CD4-positive, alpha-beta T cell (primary cell): ENCODE results near the gene FUT7. TPM values are rescaled to one million over a fixed set of nuclear protein-coding genes. Genes with fewer than 3 reads are reported as not detected.

Source experiments
- ATAC-seq: fragments of 200-7000 bp; cut with Tn5 transposase; one replicate; pipeline ENCODE4 v1.10.0; 2022; ENCODE audit warnings: mild to moderate bottlenecking; ENCODE audit not compliant: poor library complexity
- CTCF ChIA-PET: fragments of 350-600 bp; sonication (Branson Sonifier 250); formaldehyde crosslinking; loops from one replicate; lab custom pipeline; 2021; ENCODE audit warnings: antibody characterized with exemption, inconsistent platforms; lab: Charles Lee
- POLR2A ChIA-PET: fragments of 350-600 bp; sonication (Branson Sonifier 250); formaldehyde crosslinking; loops from one replicate; lab custom pipeline; 2021; ENCODE audit warnings: antibody characterized with exemption, inconsistent platforms; lab: Charles Lee
- DNase-seq, 14 experiments: peaks; one replicate each; pipeline ENCODE4 v3.0.0-alpha.2; 2013 to 2020; ENCODE audit warnings: mixed read lengths in 2 of 14
- H3K27ac ChIP-seq, 2 donors: one replicate each; pipeline versions ENCODE4 v1.5.1 to v1.7.0; 2013; ENCODE audit warnings: low read length in 2 of 2, low read depth in 1 of 2, mild to moderate bottlenecking in 1 of 2
- H3K27me3 ChIP-seq, 2 experiments: 1 replicate in 1 of 2; 2 replicates in 1 of 2; pipeline versions ENCODE4 v1.6.1 to v1.7.0; 2013; ENCODE audit warnings: low read length in 2 of 2, control low read depth in 1 of 2, mild to moderate bottlenecking in 1 of 2, moderate library complexity in 1 of 2; ENCODE audit not compliant: insufficient read depth in 2 of 2, control insufficient read depth in 1 of 2
- H3K36me3 ChIP-seq: one replicate; pipeline ENCODE4 v1.6.1; 2013; ENCODE audit warnings: low read length, control low read depth; ENCODE audit not compliant: insufficient read depth
- H3K4me1 ChIP-seq: one replicate; pipeline ENCODE4 v1.6.1; 2013; ENCODE audit warnings: low read length, control low read depth; ENCODE audit not compliant: insufficient read depth
- H3K4me3 ChIP-seq: one replicate; pipeline ENCODE4 v1.5.1; 2013; ENCODE audit warnings: mild to moderate bottlenecking, low read length, moderate library complexity
- H3K9me3 ChIP-seq, 2 experiments: 1 replicate in 1 of 2; 2 replicates in 1 of 2; pipeline versions ENCODE4 v1.6.1 to v1.7.0; 2013; ENCODE audit warnings: low read length in 2 of 2, mild to moderate bottlenecking in 2 of 2, control low read depth in 1 of 2, moderate library complexity in 1 of 2; ENCODE audit not compliant: control insufficient read depth in 1 of 2, insufficient read depth in 1 of 2
- H3K27ac Mint-ChIP-seq: one replicate; pipeline ENCODE4 v1.8.0; 2020; ENCODE audit warnings: mixed read lengths
- H3K27me3 Mint-ChIP-seq: one replicate; pipeline ENCODE4 v1.8.0; 2021; ENCODE audit warnings: mixed read lengths
- H3K36me3 Mint-ChIP-seq: one replicate; pipeline ENCODE4 v1.8.0; 2021; ENCODE audit warnings: low read depth, mixed read lengths
- H3K4me1 Mint-ChIP-seq: one replicate; pipeline ENCODE4 v1.8.0; 2021; ENCODE audit warnings: low read depth, mixed read lengths
- H3K4me3 Mint-ChIP-seq: one replicate; pipeline ENCODE4 v1.8.0; 2020; ENCODE audit warnings: mild to moderate bottlenecking, mixed read lengths
- H3K9me3 Mint-ChIP-seq: one replicate; pipeline ENCODE4 v1.8.0; 2020; ENCODE audit warnings: mixed read lengths
- CTCF ChIP-seq: fragments of 200-600 bp; IDR thresholded peaks from one replicate; pipeline ENCODE4 v1.8.0; 2022; ENCODE audit warnings: antibody characterized with exemption, mild to moderate bottlenecking
- intact Hi-C, 2 experiments: fragments of 100-400 bp; cut with DNase I in 1 of 2; cut with micrococcal nuclease in 1 of 2; formaldehyde crosslinking; loops; one replicate each; pipeline versions ENCODE4 v1.15.1 to v1.9.0; 2023 to 2025; cut with DNase I, micrococcal nuclease
- total RNA-seq, 174 experiments: library from RNA in 2 of 174; stranded (reverse) in 2 of 174; gene quantifications; one replicate each; pipeline ENCODE4 v1.2.3 and lab custom pipeline; 2021 to 2026

The FUT7 gene
- total RNA-seq, 2 experiments from 2014 or later: 1.7 to 1.8 TPM

GRCh38 chr9:137020771-137021567 is 10.9 kb downstream of the FUT7 start:
- Mint-ChIP-seq H3K9me3 (no peaks in the 10 kb centered on the region), H3K4me3 (no peak overlapping the region), H3K36me3 (peaks cover 5% of the 10 kb centered on the region), H3K4me1 (peaks cover 5% of the 10 kb centered on the region), H3K27me3 (no peaks in the 10 kb centered on the region), H3K27ac (no peak overlapping the region)
- no peaks in the 10 kb centered on the region for H3K27me3 ChIP-seq
- no peak overlapping the region for H3K4me3 ChIP-seq
- ChIA-PET POLR2A (no interaction called here), CTCF (interaction anchor here (1.1 kb wide), 1 partner anchor 14 kb away, joined by 5 read pairs; no protein-coding TSS in a partner anchor)
- no peaks in the 10 kb centered on the region for H3K9me3 ChIP-seq
- intact Hi-C loops: no loop called here
- no peak for DNase-seq
- H3K27ac ChIP-seq: no peak overlapping the region
- no peak for TF ChIP-seq CTCF
- H3K36me3 ChIP-seq: peaks cover 23% of the 10 kb centered on the region
- ATAC-seq: no peak
- H3K4me1 ChIP-seq: peaks cover 24% of the 10 kb centered on the region

GRCh38 chr9:137019891-137020683 is 11.8 kb downstream of the FUT7 start:
- peaks cover 29% of the 10 kb centered on the region for H3K36me3 ChIP-seq
- DNase-seq (no peak), ATAC-seq (no peak)
- no peak overlapping the region for H3K4me3 ChIP-seq
- peaks cover 5% of the 10 kb centered on the region for H3K36me3 Mint-ChIP-seq
- H3K27me3 Mint-ChIP-seq: no peaks in the 10 kb centered on the region
- ChIA-PET POLR2A (no interaction called here), CTCF (no interaction called here)
- peaks cover 17% of the 10 kb centered on the region for H3K4me1 ChIP-seq
- peaks cover 5% of the 10 kb centered on the region for H3K4me1 Mint-ChIP-seq
- H3K9me3 Mint-ChIP-seq: no peaks in the 10 kb centered on the region
- no peak overlapping the region for H3K4me3 Mint-ChIP-seq
- H3K27ac Mint-ChIP-seq: no peak overlapping the region
- no peak for TF ChIP-seq CTCF
- no peaks in the 10 kb centered on the region for H3K9me3 ChIP-seq
- no peaks in the 10 kb centered on the region for H3K27me3 ChIP-seq
- intact Hi-C loops: no loop called here
- no peak overlapping the region for H3K27ac ChIP-seq

- intact Hi-C loops: no loop called here
- POLR2A ChIA-PET: interaction anchor here (1.2 kb wide), 1 partner anchor 59 kb away, joined by 3 read pairs; no protein-coding TSS in a partner anchor
- H3K27me3 ChIP-seq: no peaks in the 10 kb centered on the region
- H3K4me1 Mint-ChIP-seq: peaks cover 5% of the 10 kb centered on the region
- H3K9me3 Mint-ChIP-seq: no peaks in the 10 kb centered on the region
- H3K27ac Mint-ChIP-seq: no peak overlapping the region
- H3K36me3 Mint-ChIP-seq: peaks cover 5% of the 10 kb centered on the region
- TF ChIP-seq CTCF: no peak
- no peak overlapping the region for H3K4me3 ChIP-seq
- DNase-seq: no peak
- H3K27ac ChIP-seq: no peak overlapping the region
- CTCF ChIA-PET: no interaction called here
- no peak for ATAC-seq
- H3K36me3 ChIP-seq: peaks cover 37% of the 10 kb centered on the region
- H3K4me1 ChIP-seq: peaks cover 10% of the 10 kb centered on the region
- H3K27me3 Mint-ChIP-seq: no peaks in the 10 kb centered on the region
- no peaks in the 10 kb centered on the region for H3K9me3 ChIP-seq
- no peak overlapping the region for H3K4me3 Mint-ChIP-seq
Measured at GRCh38 chr9:137018761-137019559, 12.9 kb downstream of the FUT7 start.
